ENCODE measurements around the gene RNF144A. TPM values are rescaled to one million over a fixed set of nuclear protein-coding genes. Genes with fewer than 3 reads are reported as not detected.

RNF144A gene
- total RNA-seq: 0.17 and 0.26 TPM in 2 replicates
- polyA plus RNA-seq: 0.24 and 0.40 TPM in 2 replicates
- 0.15 and 0.31 TPM in 2 replicates for polyA plus RNA-seq (2012)
- 0.16 and 0.37 TPM in 2 replicates for polyA minus RNA-seq (ENCODE audit: low replicate concordance)

GRCh38 chr2:6917071-6917760 lies at the start of gene RNF144A:
TSS of gene RNF144A (plus strand) at chr2:6917412. CDS start at chr2:6996927, 79,515 bp downstream.
- peak within 1 kb of the TSS; percentile 68 for H3K4me2 ChIP-seq (ENCODE audit: extremely low read depth, insufficient read depth, low read length)
- H3K27me3 ChIP-seq (ENCODE audit: control insufficient read depth, insufficient read depth, low read length): peaks cover 5% of the 10 kb centered on the region
- no peaks in the 10 kb centered on the region for H3K79me2 ChIP-seq (ENCODE audit: control insufficient read depth, insufficient read depth, low read length)
- H3K9ac ChIP-seq (ENCODE audit: insufficient read depth, low read length): peak within 1 kb of the TSS; percentile 23
- peak within 1 kb of the TSS in 3 of 4 experiments; percentile 12 to 50 (median 43) for H3K4me3 ChIP-seq (replicated peaks in 1 of 4; ENCODE audit: control extremely low read depth in 1 of 4, insufficient read depth in 1 of 4, low read depth in 3 of 4, low read length in 4 of 4)
- TF ChIP-seq CTCF (conservative IDR thresholded peaks at IDR 0.05 in 1 of 2, IDR thresholded peaks at IDR 0.05 in 1 of 2; ENCODE audit: low read depth in 1 of 2, low read length in 2 of 2) (peak in 1 of 2 donors; percentile 31), EZH2 (IDR thresholded peaks at IDR 0.05; ENCODE audit: low read length, missing control alignments) (no peak)
- H3K36me3 ChIP-seq (ENCODE audit: control insufficient read depth, insufficient read depth, low read length): no peaks in the 10 kb centered on the region
- H4K20me1 ChIP-seq (ENCODE audit: control insufficient read depth, extremely low read depth, insufficient read depth, low read length): no peaks in the 10 kb centered on the region
- H2AFZ ChIP-seq (ENCODE audit: low read length): peak within 1 kb of the TSS; percentile 50
- no peaks in the 10 kb centered on the region for H3K4me1 ChIP-seq (ENCODE audit: control insufficient read depth, extremely low read depth, insufficient read depth, low read length)
- peak; percentile 16 to 45 for DNase-seq (ENCODE audit: low read depth in 2 of 2)
- no peak within 1 kb of the TSS for H3K27ac ChIP-seq (ENCODE audit: insufficient read depth, low read length)
- no peaks in the 10 kb centered on the region for H3K9me3 ChIP-seq (ENCODE audit: control insufficient read depth, insufficient read depth, low read depth, low read length)

GRCh38 chr2:6872394-6872793 lies 44.8 kb upstream of the RNF144A start:
- Histone ChIP-seq H3K27me3 (ENCODE audit: control insufficient read depth, insufficient read depth, low read length) (no peaks in the 10 kb centered on the region), H3K4me3 (replicated peaks in 1 of 4; ENCODE audit: control extremely low read depth in 1 of 4, insufficient read depth in 1 of 4, low read depth in 3 of 4, low read length in 4 of 4) (no peak overlapping the region), H3K79me2 (ENCODE audit: control insufficient read depth, insufficient read depth, low read length) (no peaks in the 10 kb centered on the region), H4K20me1 (ENCODE audit: control insufficient read depth, extremely low read depth, insufficient read depth, low read length) (no peaks in the 10 kb centered on the region), H2AFZ (ENCODE audit: low read length) (no peak overlapping the region), H3K9ac (ENCODE audit: insufficient read depth, low read length) (no peak overlapping the region), H3K9me3 (ENCODE audit: control insufficient read depth, insufficient read depth, low read depth, low read length) (no peaks in the 10 kb centered on the region), H3K4me2 (ENCODE audit: extremely low read depth, insufficient read depth, low read length) (no peak overlapping the region), H3K36me3 (ENCODE audit: control insufficient read depth, insufficient read depth, low read length) (no peaks in the 10 kb centered on the region), H3K4me1 (ENCODE audit: control insufficient read depth, extremely low read depth, insufficient read depth, low read length) (no peaks in the 10 kb centered on the region), H3K27ac (ENCODE audit: insufficient read depth, low read length) (no peak overlapping the region)
- no peak for TF ChIP-seq CTCF (conservative IDR thresholded peaks at IDR 0.05 in 1 of 2, IDR thresholded peaks at IDR 0.05 in 1 of 2; ENCODE audit: low read depth in 1 of 2, low read length in 2 of 2)
- TF ChIP-seq EZH2 (IDR thresholded peaks at IDR 0.05; ENCODE audit: low read length, missing control alignments): no peak
- no peak for DNase-seq (ENCODE audit: low read depth in 2 of 2)

GRCh38 chr2:6874032-6874431 lies 43.2 kb upstream of the RNF144A start:
- Histone ChIP-seq H3K36me3 (ENCODE audit: control insufficient read depth, insufficient read depth, low read length) (no peaks in the 10 kb centered on the region), H3K27me3 (ENCODE audit: control insufficient read depth, insufficient read depth, low read length) (no peaks in the 10 kb centered on the region), H3K9ac (ENCODE audit: insufficient read depth, low read length) (no peak overlapping the region), H4K20me1 (ENCODE audit: control insufficient read depth, extremely low read depth, insufficient read depth, low read length) (no peaks in the 10 kb centered on the region), H3K4me3 (replicated peaks in 1 of 4; ENCODE audit: control extremely low read depth in 1 of 4, insufficient read depth in 1 of 4, low read depth in 3 of 4, low read length in 4 of 4) (no peak overlapping the region), H2AFZ (ENCODE audit: low read length) (no peak overlapping the region), H3K79me2 (ENCODE audit: control insufficient read depth, insufficient read depth, low read length) (no peaks in the 10 kb centered on the region), H3K27ac (ENCODE audit: insufficient read depth, low read length) (no peak overlapping the region), H3K4me2 (ENCODE audit: extremely low read depth, insufficient read depth, low read length) (no peak overlapping the region), H3K4me1 (ENCODE audit: control insufficient read depth, extremely low read depth, insufficient read depth, low read length) (no peaks in the 10 kb centered on the region), H3K9me3 (ENCODE audit: control insufficient read depth, insufficient read depth, low read depth, low read length) (no peaks in the 10 kb centered on the region)
- TF ChIP-seq CTCF (conservative IDR thresholded peaks at IDR 0.05 in 1 of 2, IDR thresholded peaks at IDR 0.05 in 1 of 2; ENCODE audit: low read depth in 1 of 2, low read length in 2 of 2) (no peak), EZH2 (IDR thresholded peaks at IDR 0.05; ENCODE audit: low read length, missing control alignments) (no peak)
- DNase-seq (ENCODE audit: low read depth in 2 of 2): no peak
